Karpas-422 (cell line): ENCODE results near the gene RPL26. TPM values are rescaled to one million over a fixed set of nuclear protein-coding genes. Genes with fewer than 3 reads are reported as not detected.

Source experiments
- DNase-seq: peaks from one replicate; pipeline ENCODE4 v3.0.0-alpha.2; 2015
- H2AFZ ChIP-seq: fragments of 200-600 bp; sonication (generic); 2 replicates; pipeline ENCODE4 v1.6.1; 2014; ENCODE audit warnings: antibody characterized with exemption, low read length, mixed read lengths
- H3K27ac ChIP-seq: fragments of 200-600 bp; sonication (generic); 2 replicates; pipeline ENCODE4 v1.5.1; 2014; ENCODE audit warnings: mild to moderate bottlenecking, low read length, moderate library complexity
- H3K27me3 ChIP-seq: fragments of 200-600 bp; sonication (generic); 2 replicates; pipeline ENCODE4 v1.6.1; 2014; ENCODE audit warnings: low read length, mixed read lengths
- H3K36me3 ChIP-seq: fragments of 200-600 bp; sonication (generic); 2 replicates; pipeline ENCODE4 v1.6.1; 2014; ENCODE audit warnings: low read length, mixed read lengths; ENCODE audit not compliant: insufficient read depth
- H3K4me1 ChIP-seq: fragments of 200-600 bp; sonication (generic); 2 replicates; pipeline ENCODE4 v1.6.1; 2014; ENCODE audit warnings: mild to moderate bottlenecking, low read length, mixed read lengths
- H3K4me2 ChIP-seq: fragments of 200-600 bp; sonication (generic); 2 replicates; pipeline ENCODE4 v1.6.1; 2014; ENCODE audit warnings: low read length, low read depth, mild to moderate bottlenecking; ENCODE audit not compliant: poor library complexity, severe bottlenecking
- H3K4me3 ChIP-seq: fragments of 200-600 bp; sonication (generic); 2 replicates; pipeline ENCODE4 v1.5.1; 2014; ENCODE audit warnings: mild to moderate bottlenecking, antibody characterized with exemption, low read length, mixed read lengths
- H3K79me2 ChIP-seq: fragments of 200-600 bp; sonication (generic); 2 replicates; pipeline ENCODE4 v1.6.1; 2014; ENCODE audit warnings: mild to moderate bottlenecking, low read length, mixed read lengths
- H3K9ac ChIP-seq: fragments of 200-600 bp; sonication (generic); 2 replicates; pipeline ENCODE4 v1.6.0; 2014; ENCODE audit warnings: low read length
- H3K9me2 ChIP-seq: fragments of 200-600 bp; sonication (generic), shearing (Covaris generic); replicated peaks from 2 replicates; pipeline ENCODE4 v1.6.0; 2014; ENCODE audit warnings: mild to moderate bottlenecking, low read length, moderate library complexity; ENCODE audit not compliant: insufficient read depth
- H3K9me3 ChIP-seq: fragments of 300-700, 200-600 bp; sonication (generic); 2 replicates; pipeline ENCODE4 v1.6.1; 2014; ENCODE audit warnings: low read length, mixed read lengths
- H4K20me1 ChIP-seq: fragments of 200-600 bp; sonication (generic); 2 replicates; pipeline ENCODE4 v1.6.1; 2014; ENCODE audit warnings: mild to moderate bottlenecking, antibody characterized with exemption, low read length, low read depth; ENCODE audit not compliant: insufficient read depth
- small RNA-seq: library from RNA; depleted of rRNA; stranded (forward); fragments of <200 nt; gene quantifications from one replicate; pipeline ENCODE3, GENCODE V24; 2014
- total RNA-seq: library from RNA; depleted of rRNA; stranded (reverse); fragments of >200 nt; shearing (Covaris generic); gene quantifications from 2 replicates; pipeline ENCODE4 v1.2.3, GENCODE V29; 2014; ENCODE audit warnings: low replicate concordance; rRNA removed

RPL26 gene
- total RNA-seq, 1 experiment from 2014 or later, result 4,201 TPM

DNA sequence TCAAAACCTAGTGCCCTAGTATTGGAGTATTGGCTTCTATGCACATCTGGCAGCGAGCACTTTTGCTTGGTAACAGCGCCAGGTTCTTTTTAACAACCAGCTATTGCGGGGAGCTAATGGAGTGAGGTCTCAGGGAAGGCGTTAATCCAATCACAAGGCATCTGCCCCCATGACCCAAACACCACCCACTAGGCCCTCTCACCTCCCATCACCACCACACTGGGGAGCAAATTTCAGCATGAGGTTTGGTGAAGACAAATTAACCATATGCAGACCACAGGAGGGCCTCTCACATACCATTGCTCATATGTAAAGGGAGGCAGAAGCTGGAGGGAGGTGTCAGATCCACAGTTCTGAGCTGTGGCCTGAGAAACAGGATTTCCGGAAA, 44.2 kb downstream of the RPL26 start:
- Histone ChIP-seq H3K9ac (no peak overlapping the region), H3K27ac (no peak overlapping the region), H3K79me2 (no peaks in the 10 kb centered on the region), H3K36me3 (no peaks in the 10 kb centered on the region), H4K20me1 (no peaks in the 10 kb centered on the region), H3K4me1 (peaks cover 8% of the 10 kb centered on the region), H3K27me3 (no peaks in the 10 kb centered on the region), H3K9me3 (no peaks in the 10 kb centered on the region), H2AFZ (no peak overlapping the region), H3K9me2 (no peaks in the 10 kb centered on the region), H3K4me3 (no peak overlapping the region), H3K4me2 (no peak overlapping the region)
- DNase-seq, result no peak

DNA sequence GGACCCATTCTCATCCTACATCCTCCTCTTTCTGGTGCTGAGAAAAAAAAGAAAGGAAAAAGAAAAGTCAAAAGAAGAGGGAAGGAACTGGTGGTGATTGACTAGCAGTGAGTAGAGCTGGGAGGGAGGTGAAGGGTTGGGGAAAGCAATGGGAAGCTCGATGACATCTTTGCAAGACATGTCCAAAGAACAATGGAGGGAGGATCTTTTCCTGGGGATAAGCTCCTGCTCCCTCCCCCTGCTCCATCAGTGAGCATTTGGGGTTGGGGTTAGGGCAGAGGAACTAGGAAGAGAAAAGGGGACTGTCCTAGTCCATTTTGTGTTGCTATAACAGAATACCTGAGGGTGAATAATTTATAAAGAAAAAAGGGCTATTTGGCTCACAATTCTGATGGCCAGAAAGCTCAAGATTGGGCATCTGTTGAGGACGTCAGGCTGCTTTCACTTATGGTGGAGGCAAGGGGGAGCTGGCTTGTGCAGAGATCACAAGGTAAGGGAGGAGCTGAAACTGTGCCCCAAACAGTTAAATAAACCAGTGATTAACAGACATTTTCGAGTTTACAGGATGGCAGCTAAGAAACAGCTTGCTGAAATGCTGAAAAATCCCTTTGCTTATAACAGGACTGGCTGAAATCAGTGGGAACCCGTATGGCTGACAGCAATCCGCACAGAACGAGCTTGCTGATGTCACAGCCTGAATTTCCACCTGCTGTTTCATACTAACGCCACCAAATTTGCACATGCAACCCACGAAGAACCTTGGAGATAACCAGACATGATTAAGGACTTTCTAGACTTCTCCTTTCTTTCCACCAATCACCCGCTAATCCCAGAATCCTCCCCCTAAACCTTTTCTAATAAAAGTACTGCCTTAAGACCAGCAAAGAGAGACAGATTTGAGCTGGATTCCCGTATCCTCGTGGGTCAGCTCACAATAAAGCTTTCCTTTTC, 44.9 kb downstream of the RPL26 start:
- no peaks in the 10 kb centered on the region for H3K79me2 ChIP-seq
- no peaks in the 10 kb centered on the region for H3K9me2 ChIP-seq
- peak overlapping the region; percentile 56; the same call in 1 of the 2 replicates for H2AFZ ChIP-seq
- H3K9me3 ChIP-seq, result no peaks in the 10 kb centered on the region
- H3K9ac ChIP-seq, result 0 out of 2 replicates have a peak overlapping the region, but pooled peaks have one; percentile 20
- H4K20me1 ChIP-seq, result no peaks in the 10 kb centered on the region
- no peaks in the 10 kb centered on the region for H3K27me3 ChIP-seq
- no peaks in the 10 kb centered on the region for H3K36me3 ChIP-seq
- H3K4me1 ChIP-seq, result peaks cover 8% of the 10 kb centered on the region
- DNase-seq, result no peak
- H3K27ac ChIP-seq, result no peak overlapping the region
- H3K4me2 ChIP-seq, result peak overlapping the region; percentile 47
- no peak overlapping the region for H3K4me3 ChIP-seq

DNA sequence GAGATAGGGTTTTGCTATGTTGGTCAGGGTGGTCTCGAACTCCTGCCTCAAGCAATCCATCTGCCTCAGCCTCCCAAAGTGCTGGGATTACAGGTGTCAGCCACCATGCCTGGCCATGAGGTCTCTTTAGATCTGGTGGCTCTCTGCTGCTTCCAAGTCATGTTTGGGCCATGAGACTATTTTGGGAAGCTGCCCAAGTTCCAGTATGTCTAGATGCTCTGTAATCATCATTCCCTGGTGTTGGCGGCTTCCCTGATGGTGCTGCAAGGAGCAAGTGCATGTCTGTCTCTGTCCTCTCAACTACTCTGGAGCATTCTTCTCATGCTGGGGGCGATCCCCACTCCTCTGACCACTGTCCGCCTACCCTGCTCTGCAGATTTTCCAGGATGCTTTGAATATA, 49.7 kb downstream of the RPL26 start:
- Histone ChIP-seq H2AFZ (no peak overlapping the region), H3K27me3 (no peaks in the 10 kb centered on the region), H4K20me1 (no peaks in the 10 kb centered on the region), H3K9me3 (no peaks in the 10 kb centered on the region), H3K27ac (no peak overlapping the region), H3K79me2 (no peaks in the 10 kb centered on the region), H3K9me2 (no peaks in the 10 kb centered on the region), H3K9ac (no peak overlapping the region), H3K4me2 (no peak overlapping the region), H3K36me3 (no peaks in the 10 kb centered on the region), H3K4me3 (no peak overlapping the region), H3K4me1 (peaks cover 6% of the 10 kb centered on the region)
- DNase-seq, result no peak

DNA sequence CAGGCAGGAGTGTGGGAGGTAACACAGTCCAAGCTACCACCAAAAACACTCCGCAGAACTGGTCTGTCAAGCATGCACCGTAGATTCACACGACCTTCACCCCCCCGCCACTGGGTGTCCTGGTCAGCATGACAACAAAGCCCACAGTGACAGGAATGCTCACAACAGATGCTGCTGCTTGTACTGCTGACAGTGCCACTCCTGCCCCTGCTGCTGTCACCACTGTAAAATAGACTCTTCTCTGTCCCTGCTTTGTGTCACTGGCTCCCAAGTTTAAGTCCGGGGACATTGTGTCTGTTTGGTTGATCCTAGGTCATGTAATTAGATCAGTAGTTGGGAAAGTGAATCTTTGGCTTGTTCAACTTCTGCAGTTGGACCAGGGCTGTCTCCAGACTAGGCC, 50.3 kb downstream of the RPL26 start:
- Histone ChIP-seq H3K79me2 (no peaks in the 10 kb centered on the region), H3K36me3 (no peaks in the 10 kb centered on the region), H3K9me3 (no peaks in the 10 kb centered on the region), H3K4me1 (no peaks in the 10 kb centered on the region), H2AFZ (no peak overlapping the region), H3K27me3 (no peaks in the 10 kb centered on the region), H4K20me1 (no peaks in the 10 kb centered on the region), H3K27ac (no peak overlapping the region), H3K9me2 (no peaks in the 10 kb centered on the region), H3K4me2 (no peak overlapping the region), H3K9ac (no peak overlapping the region), H3K4me3 (no peak overlapping the region)
- DNase-seq, result no peak

DNA sequence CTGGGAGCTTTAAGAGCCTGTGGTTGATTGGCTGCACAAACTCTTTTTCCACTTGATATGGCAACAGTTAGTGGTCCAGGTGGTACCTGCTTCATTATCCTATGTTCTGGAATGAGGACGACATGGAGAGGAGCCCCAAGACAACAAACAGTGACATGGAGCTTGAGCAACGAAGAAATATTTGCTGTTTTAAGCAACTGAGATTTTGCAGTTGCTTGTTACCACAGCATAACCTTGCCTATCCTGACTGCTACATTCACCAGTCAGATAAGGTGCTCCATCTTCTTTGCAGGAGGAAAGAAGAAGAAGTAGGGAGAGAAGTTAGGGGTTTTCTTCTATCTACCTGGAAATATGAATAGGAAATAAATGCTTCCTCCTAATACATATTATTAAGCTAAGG, 50.9 kb downstream of the RPL26 start:
- no peaks in the 10 kb centered on the region for H3K4me1 ChIP-seq

More for the DNA sequence above, 50.9 kb downstream of the RPL26 start:
- Histone ChIP-seq H3K9me2 (no peaks in the 10 kb centered on the region), H3K36me3 (no peaks in the 10 kb centered on the region), H3K79me2 (no peaks in the 10 kb centered on the region), H3K9ac (no peak overlapping the region), H3K4me2 (no peak overlapping the region), H3K4me3 (no peak overlapping the region), H3K27ac (no peak overlapping the region), H3K27me3 (no peaks in the 10 kb centered on the region), H4K20me1 (no peaks in the 10 kb centered on the region), H2AFZ (no peak overlapping the region), H3K9me3 (no peaks in the 10 kb centered on the region)
- no peak for DNase-seq

Small RNA genes lying within 50 kb of the gene (small RNA-seq; reads per million reads assigned to genes)
- 0.16 reads per million for gene RF00265

Other genes with a start within 250 kb of the RPL26 start
- 12.7 and 24.0 TPM in 2 replicates for gene PER1, start 230.8 kb downstream of the RPL26 start, total RNA-seq
- gene VAMP2, start 220.2 kb downstream of the RPL26 start, total RNA-seq, result 24.5 and 47.7 TPM in 2 replicates
- gene TMEM107, start 206.8 kb downstream of the RPL26 start, total RNA-seq, result 70.7 and 134 TPM in 2 replicates
- gene BORCS6, start 193.0 kb downstream of the RPL26 start, total RNA-seq, result 10.3 and 34.4 TPM in 2 replicates
- gene AURKB, start 172.6 kb downstream of the RPL26 start, total RNA-seq, result 71.0 and 82.4 TPM in 2 replicates
- gene CTC1, start 135.1 kb downstream of the RPL26 start, total RNA-seq, result 16.4 and 19.7 TPM in 2 replicates
- gene PFAS, start 133.9 kb downstream of the RPL26 start, total RNA-seq, result 39.9 and 129 TPM in 2 replicates
- 25.5 and 41.3 TPM in 2 replicates for gene RANGRF, start 94.5 kb downstream of the RPL26 start, total RNA-seq
- gene SLC25A35, start 87.8 kb downstream of the RPL26 start, total RNA-seq, result 4.8 and 7.6 TPM in 2 replicates
- not detected in 2 replicates for gene ARHGEF15, start 73.0 kb downstream of the RPL26 start, total RNA-seq
- gene ODF4, start 43.4 kb downstream of the RPL26 start, total RNA-seq, result not detected in 2 replicates
- not detected in 2 replicates for gene RNF222, start 14.6 kb upstream of the RPL26 start, total RNA-seq
- 26.0 and 48.6 TPM in 2 replicates for gene NDEL1, start 52.7 kb upstream of the RPL26 start, total RNA-seq
- not detected in 2 replicates for gene MYH10, start 247.5 kb upstream of the RPL26 start, total RNA-seq